ENCODE measurements around the gene CBS. TPM values are rescaled to one million over a fixed set of nuclear protein-coding genes. Genes with fewer than 3 reads are reported as not detected.
"Not testable (repeated sequence)": the region's sequence is repeated elsewhere in the genome, so short reads cannot be mapped to it uniquely, and the experiment has no call there.

The CBS gene
- total RNA-seq (2021): 102 and 108 TPM in 2 replicates
- percentile 36 among the genes with signal in this experiment for Bru-seq, nascent RNA
- BruChase-seq, experiment 1, labeled RNA remaining after a 2-hour chase: percentile 36 among the genes with signal in this experiment
- percentile 44 among the genes with signal in this experiment for BruChase-seq, experiment 2, labeled RNA remaining after a 6-hour chase
- long read RNA-seq, transcript CBS-204 (17 exons, 2,605 nt): major isoform, 82 of 125 reads
- long read RNA-seq, partial matches to known transcripts: 13 of 125 reads
- long read RNA-seq, other reads (novel, unspliced or antisense): 28 of 125 reads

- H3K9me2 ChIP-seq (ENCODE audit: insufficient read depth); H3K4me1 ChIP-seq (replicated peaks; ENCODE audit: insufficient read depth); H3F3A ChIP-seq (ENCODE audit: insufficient read depth, low read depth); CTCF ChIA-PET; H2AFZ ChIP-seq; H3K4me2 ChIP-seq; intact Hi-C loops (cut with micrococcal nuclease; ENCODE audit: unreplicated experiment); POLR2A ChIA-PET (ENCODE audit: unreplicated experiment); DNase-seq; H3K4me3 ChIP-seq; H4K20me1 ChIP-seq (ENCODE audit: insufficient read depth); H3K9me3 ChIP-seq (ENCODE audit: insufficient read depth, low read depth); H3K36me3 ChIP-seq (ENCODE audit: low read depth); H3K79me2 ChIP-seq (ENCODE audit: low read depth); H3K27ac ChIP-seq; H3K27me3 ChIP-seq (ENCODE audit: insufficient read depth, low read depth): not testable (repeated sequence)
- TSS peak; percentile 39 for BruUV-seq (replicated peaks)
Observed at GRCh38 chr21:43075170-43076022, at the start of gene CBS. TSS of gene CBS (minus strand) at chr21:43075835. CDS start at chr21:43072193, 3,642 bp downstream.

- H3K27ac ChIP-seq; H3K79me2 ChIP-seq (ENCODE audit: low read depth); H3K9me2 ChIP-seq (ENCODE audit: insufficient read depth); H3K27me3 ChIP-seq (ENCODE audit: insufficient read depth, low read depth); intact Hi-C loops (cut with micrococcal nuclease; ENCODE audit: unreplicated experiment); H3K36me3 ChIP-seq (ENCODE audit: low read depth); POLR2A ChIA-PET (ENCODE audit: unreplicated experiment); H3K4me3 ChIP-seq; H3F3A ChIP-seq (ENCODE audit: insufficient read depth, low read depth); DNase-seq; CTCF ChIA-PET; H3K4me1 ChIP-seq (replicated peaks; ENCODE audit: insufficient read depth); H3K9me3 ChIP-seq (ENCODE audit: insufficient read depth, low read depth); H4K20me1 ChIP-seq (ENCODE audit: insufficient read depth); H3K4me2 ChIP-seq; BruUV-seq (replicated peaks); H2AFZ ChIP-seq: not testable (repeated sequence)
Observed at GRCh38 chr21:43115956-43116355, 40.3 kb upstream of the CBS start.

GRCh38 chr21:43114483-43114882 is 38.8 kb upstream of the CBS start:
- H3F3A ChIP-seq (ENCODE audit: insufficient read depth, low read depth); H3K27me3 ChIP-seq (ENCODE audit: insufficient read depth, low read depth); H3K9me2 ChIP-seq (ENCODE audit: insufficient read depth); H3K79me2 ChIP-seq (ENCODE audit: low read depth); BruUV-seq (replicated peaks); H3K4me3 ChIP-seq; CTCF ChIA-PET; POLR2A ChIA-PET (ENCODE audit: unreplicated experiment); H2AFZ ChIP-seq; H3K36me3 ChIP-seq (ENCODE audit: low read depth); H3K9me3 ChIP-seq (ENCODE audit: insufficient read depth, low read depth); DNase-seq; H3K27ac ChIP-seq; intact Hi-C loops (cut with micrococcal nuclease; ENCODE audit: unreplicated experiment); H4K20me1 ChIP-seq (ENCODE audit: insufficient read depth); H3K4me2 ChIP-seq; H3K4me1 ChIP-seq (replicated peaks; ENCODE audit: insufficient read depth): not testable (repeated sequence)

- H3K4me2 ChIP-seq; H3K27ac ChIP-seq; H3K79me2 ChIP-seq (ENCODE audit: low read depth); DNase-seq; H3K27me3 ChIP-seq (ENCODE audit: insufficient read depth, low read depth); H2AFZ ChIP-seq; H3K9me2 ChIP-seq (ENCODE audit: insufficient read depth); H4K20me1 ChIP-seq (ENCODE audit: insufficient read depth); intact Hi-C loops (cut with micrococcal nuclease; ENCODE audit: unreplicated experiment); CTCF ChIA-PET; H3K36me3 ChIP-seq (ENCODE audit: low read depth); POLR2A ChIA-PET (ENCODE audit: unreplicated experiment); H3F3A ChIP-seq (ENCODE audit: insufficient read depth, low read depth); H3K4me1 ChIP-seq (replicated peaks; ENCODE audit: insufficient read depth); H3K9me3 ChIP-seq (ENCODE audit: insufficient read depth, low read depth); BruUV-seq (replicated peaks); H3K4me3 ChIP-seq: not testable (repeated sequence)
Observed at GRCh38 chr21:43109006-43109405, 33.4 kb upstream of the CBS start.

- TSS peak; percentile 42 for BruUV-seq (replicated peaks)
- H3K27ac ChIP-seq; H3K79me2 ChIP-seq (ENCODE audit: low read depth); H3K9me3 ChIP-seq (ENCODE audit: insufficient read depth, low read depth); POLR2A ChIA-PET (ENCODE audit: unreplicated experiment); H3K36me3 ChIP-seq (ENCODE audit: low read depth); H4K20me1 ChIP-seq (ENCODE audit: insufficient read depth); H3K4me3 ChIP-seq; H3F3A ChIP-seq (ENCODE audit: insufficient read depth, low read depth); CTCF ChIA-PET; H3K27me3 ChIP-seq (ENCODE audit: insufficient read depth, low read depth); H3K9me2 ChIP-seq (ENCODE audit: insufficient read depth); intact Hi-C loops (cut with micrococcal nuclease; ENCODE audit: unreplicated experiment); H3K4me2 ChIP-seq; H3K4me1 ChIP-seq (replicated peaks; ENCODE audit: insufficient read depth); H2AFZ ChIP-seq; DNase-seq: not testable (repeated sequence)
Observed at GRCh38 chr21:43108177-43108576, 32.5 kb upstream of the CBS start.

GRCh38 chr21:43107794-43108137 is 32.1 kb upstream of the CBS start:
- H3K9me3 ChIP-seq (ENCODE audit: insufficient read depth, low read depth); H3K4me3 ChIP-seq; DNase-seq; H3K4me1 ChIP-seq (replicated peaks; ENCODE audit: insufficient read depth); H3K36me3 ChIP-seq (ENCODE audit: low read depth); intact Hi-C loops (cut with micrococcal nuclease; ENCODE audit: unreplicated experiment); H3K27ac ChIP-seq; POLR2A ChIA-PET (ENCODE audit: unreplicated experiment); BruUV-seq (replicated peaks); H3F3A ChIP-seq (ENCODE audit: insufficient read depth, low read depth); H3K79me2 ChIP-seq (ENCODE audit: low read depth); H2AFZ ChIP-seq; H3K9me2 ChIP-seq (ENCODE audit: insufficient read depth); H4K20me1 ChIP-seq (ENCODE audit: insufficient read depth); CTCF ChIA-PET; H3K4me2 ChIP-seq; H3K27me3 ChIP-seq (ENCODE audit: insufficient read depth, low read depth): not testable (repeated sequence)

- H3K27me3 ChIP-seq (ENCODE audit: insufficient read depth, low read depth); H2AFZ ChIP-seq; CTCF ChIA-PET; H3K4me2 ChIP-seq; H4K20me1 ChIP-seq (ENCODE audit: insufficient read depth); intact Hi-C loops (cut with micrococcal nuclease; ENCODE audit: unreplicated experiment); H3K4me1 ChIP-seq (replicated peaks; ENCODE audit: insufficient read depth); H3K27ac ChIP-seq; H3K9me3 ChIP-seq (ENCODE audit: insufficient read depth, low read depth); H3K79me2 ChIP-seq (ENCODE audit: low read depth); H3K36me3 ChIP-seq (ENCODE audit: low read depth); H3F3A ChIP-seq (ENCODE audit: insufficient read depth, low read depth); H3K9me2 ChIP-seq (ENCODE audit: insufficient read depth); POLR2A ChIA-PET (ENCODE audit: unreplicated experiment): not testable (repeated sequence)
- H3K4me3 ChIP-seq: peak within 1 kb of the TSS; percentile 49; the same call in 1 of the 2 replicates
- peak in 1 of 2 experiments; percentile 64 for DNase-seq
- TSS peak; percentile 76 for BruUV-seq (replicated peaks)
Observed at GRCh38 chr21:43106965-43107793, 31.5 kb upstream of the CBS start, which contains the start of gene U2AF1. TSS of gene U2AF1 (minus strand) at chr21:43107570. CDS start at chr21:43107494, 76 bp downstream.

All from PC-9 (cell line).